Body of pancreas (tissue), 4 donors: Measurements from ENCODE around the gene RBFOX2. TPM values are rescaled to one million over a fixed set of nuclear protein-coding genes. Genes with fewer than 3 reads are reported as not detected.
"Not testable (repeated sequence)": the region's sequence is repeated elsewhere in the genome, so short reads cannot be mapped to it uniquely, and the experiment has no call there.

Experiments
- ATAC-seq: fragments of 150-250 bp; one replicate; pipeline ENCODE4 v1.9.1; 2016
- DNase-seq, 4 donors: peaks; one replicate each; pipeline ENCODE4 v3.0.0-alpha.2; 2019
- H3K27ac ChIP-seq, 4 donors: fragments of 200-600 bp; sonication (generic); 1 replicate in 3 of 4; 2 replicates in 1 of 4; pipeline versions ENCODE4 v1.5.1 to v1.6.1; 2016 to 2019; ENCODE audit warnings: mild to moderate bottlenecking in 1 of 4, mixed read lengths in 1 of 4, moderate library complexity in 1 of 4
- H3K27me3 ChIP-seq, 2 donors: fragments of 200-600 bp; sonication (generic); one replicate each; pipeline ENCODE4 v1.6.0; 2016; ENCODE audit warnings: mild to moderate bottlenecking in 1 of 2
- H3K36me3 ChIP-seq, 2 donors: fragments of 200-600 bp; sonication (generic); replicated peaks in 1 of 2; 2 replicates each; pipeline ENCODE4 v1.5.1; 2016; ENCODE audit warnings: low read depth in 2 of 2; ENCODE audit not compliant: insufficient read depth in 1 of 2
- H3K4me1 ChIP-seq: fragments of 200-600 bp; sonication (generic); one replicate; pipeline ENCODE4 v1.6.0; 2016
- H3K4me3 ChIP-seq, 2 donors: fragments of 200-600 bp; sonication (generic); 1 replicate in 1 of 2; 2 replicates in 1 of 2; pipeline ENCODE4 v1.5.1; 2016 to 2019
- H3K9me3 ChIP-seq, 3 donors: fragments of 200-600 bp; sonication (generic); 1 replicate in 2 of 3; 2 replicates in 1 of 3; pipeline ENCODE4 v1.5.1; 2016
- CTCF ChIP-seq, 7 experiments: fragments of 450-650 bp in 4 of 7; fragments of 200-600 bp in 3 of 7; sonication (generic) in 3 of 7; IDR thresholded peaks; one replicate each; pipeline ENCODE4 v1.5.1; 2016 to 2019; ENCODE audit warnings: antibody characterized with exemption in 7 of 7
- POLR2A ChIP-seq, 3 donors: fragments of 450-650 bp; IDR thresholded peaks; one replicate each; pipeline ENCODE4 v1.6.1; 2016; ENCODE audit warnings: antibody characterized with exemption in 3 of 3, mild to moderate bottlenecking in 2 of 3
- WGBS, 2 donors: methylation state at CpG; one replicate each; pipeline ENCODE4 v1.1.5; 2017; 5-methylcytosine and 5-hydroxymethylcytosine counted together
- intact Hi-C: fragments of 100-400 bp; cut with DNase I; formaldehyde crosslinking; loops from one replicate; pipeline ENCODE4 v1.15.1; 2023
- total RNA-seq, 2 donors: library from RNA; depleted of rRNA; stranded (reverse); fragments of >200 nt; gene quantifications; one replicate each; pipeline ENCODE4 v1.1.0, GENCODE V29; 2016

The RBFOX2 gene
- total RNA-seq, 2 donors from 2014 or later: 28.7 to 31.1 TPM

GRCh38 chr22:35740616-35741015, 288.0 kb downstream of the RBFOX2 start:
- TF ChIP-seq CTCF (IDR thresholded peaks at IDR 0.05): no peak
- TF ChIP-seq POLR2A (IDR thresholded peaks at IDR 0.05): no peak
- intact Hi-C loops: no loop called here
- 90 to 100% methylated on average over 1 of the region's 1 CpG for WGBS, 2 donors
- Histone ChIP-seq H3K27ac (no peak overlapping the region), H3K9me3 (no peaks in the 10 kb centered on the region), H3K4me1 (no peaks in the 10 kb centered on the region), H3K27me3 (no peaks in the 10 kb centered on the region), H3K36me3 (no peaks in the 10 kb centered on the region), H3K4me3 (no peak overlapping the region)
- no peak for ATAC-seq
- DNase-seq: no peak

- H3K9me3 ChIP-seq: no peaks in the 10 kb centered on the region
- H3K27me3 ChIP-seq: no peaks in the 10 kb centered on the region
- no peak overlapping the region for H3K4me3 ChIP-seq
- DNase-seq (no peak), ATAC-seq (no peak)
- TF ChIP-seq POLR2A (IDR thresholded peaks at IDR 0.05) (no peak), CTCF (IDR thresholded peaks at IDR 0.05) (no peak)
- 73 to 90% methylated on average over 3 of the region's 3 CpGs for WGBS, 2 donors
- no peak overlapping the region for H3K27ac ChIP-seq
- H3K4me1 ChIP-seq: no peaks in the 10 kb centered on the region
- H3K36me3 ChIP-seq: no peaks in the 10 kb centered on the region
- intact Hi-C loops: no loop called here
These were observed 288.7 kb downstream of the RBFOX2 start for GRCh38 chr22:35739931-35740380.

GRCh38 chr22:35739076-35739930, 289.3 kb downstream of the RBFOX2 start:
- Histone ChIP-seq H3K27ac (no peak overlapping the region), H3K36me3 (no peaks in the 10 kb centered on the region), H3K9me3 (no peaks in the 10 kb centered on the region), H3K4me1 (peaks cover 4% of the 10 kb centered on the region), H3K4me3 (no peak overlapping the region), H3K27me3 (no peaks in the 10 kb centered on the region)
- ATAC-seq (peak; percentile 42), DNase-seq (no peak)
- intact Hi-C loops: no loop called here
- WGBS, 2 donors: 82 to 86% methylated on average over 12 of the region's 12 CpGs
- TF ChIP-seq CTCF (IDR thresholded peaks at IDR 0.05) (no peak), POLR2A (IDR thresholded peaks at IDR 0.05) (no peak)

- H3K36me3 ChIP-seq, H3K4me3 ChIP-seq, DNase-seq, intact Hi-C loops, H3K9me3 ChIP-seq, H3K27ac ChIP-seq, H3K27me3 ChIP-seq, ATAC-seq: not testable (repeated sequence)
- 97% methylated on average over 6 of the region's 6 CpGs for WGBS, 2 donors
- H3K4me1 ChIP-seq: peaks cover 18% of the 10 kb centered on the region
These were observed 290.7 kb downstream of the RBFOX2 start for GRCh38 chr22:35737886-35738285.

GRCh38 chr22:35736701-35737100, 291.9 kb downstream of the RBFOX2 start:
- TF ChIP-seq CTCF (IDR thresholded peaks at IDR 0.05) (no peak), POLR2A (IDR thresholded peaks at IDR 0.05) (no peak)
- no peak for ATAC-seq
- intact Hi-C loops: no loop called here
- Histone ChIP-seq H3K27ac (no peak overlapping the region), H3K36me3 (no peaks in the 10 kb centered on the region), H3K4me1 (peaks cover 21% of the 10 kb centered on the region), H3K9me3 (no peaks in the 10 kb centered on the region), H3K27me3 (no peaks in the 10 kb centered on the region), H3K4me3 (no peak overlapping the region)
- WGBS, 2 donors: 87 to 92% methylated on average over 12 of the region's 12 CpGs
- no peak for DNase-seq
